ENCODE results near the gene RBP2.

GRCh38 chr3:139491027-139491700 lies 14.8 kb upstream of the RBP2 start:
- TF ChIP-seq CTCF (IDR thresholded peaks at IDR 0.05) (no peak), ZFX (IDR thresholded peaks at IDR 0.05; ENCODE audit: borderline replicate concordance) (no peak)
